Endothelial cell of hepatic sinusoid (primary cell): ENCODE measurements around the gene LSS.

Experiments
- in situ Hi-C: cut with HindIII; loops from 2 replicates; pipeline ENCODE4 v1.10.0; 2017; ENCODE audit warnings: low sequenced_read_pairs

The LSS gene

GRCh38 chr21:46219591-46220239 is 8.9 kb downstream of the LSS start:
- in situ Hi-C loops, result no loop called here

- in situ Hi-C loops, result no loop called here
These were observed 9.5 kb downstream of the LSS start for GRCh38 chr21:46218906-46219590.

- in situ Hi-C loops, result no loop called here
These were observed 10.9 kb downstream of the LSS start for GRCh38 chr21:46217511-46218196.

- in situ Hi-C loops, result no loop called here
These were observed 12.3 kb downstream of the LSS start for GRCh38 chr21:46216132-46216747.

- in situ Hi-C loops, result no loop called here
These were observed 13.0 kb downstream of the LSS start for GRCh38 chr21:46215436-46216131.

- in situ Hi-C loops, result no loop called here
These were observed 13.9 kb downstream of the LSS start for GRCh38 chr21:46214478-46215340.

- in situ Hi-C loops, result no loop called here
These were observed 14.8 kb downstream of the LSS start for GRCh38 chr21:46213620-46214286.

GRCh38 chr21:46212721-46213484 is 15.7 kb downstream of the LSS start:
- in situ Hi-C loops, result no loop called here

- in situ Hi-C loops, result no loop called here
These were observed 16.5 kb downstream of the LSS start for GRCh38 chr21:46211786-46212720.

- in situ Hi-C loops, result no loop called here
These were observed 17.2 kb downstream of the LSS start for GRCh38 chr21:46211376-46211775.

GRCh38 chr21:46210378-46211136 is 18.0 kb downstream of the LSS start:
- in situ Hi-C loops, result no loop called here

- in situ Hi-C loops, result no loop called here
These were observed 19.5 kb downstream of the LSS start for GRCh38 chr21:46208761-46209721.

- in situ Hi-C loops, result no loop called here
These were observed 20.5 kb downstream of the LSS start for GRCh38 chr21:46207920-46208591.

- in situ Hi-C loops, result no loop called here
These were observed 21.3 kb downstream of the LSS start for GRCh38 chr21:46207006-46207919.
